Heart left ventricle (tissue), 13 donors: ENCODE measurements around the gene BLACAT1.

Source experiments
- POLR2A ChIP-seq, 2 donors: fragments of 450-650 bp; IDR thresholded peaks; one replicate each; pipeline ENCODE4 v1.6.1; 2017; ENCODE audit warnings: antibody characterized with exemption in 2 of 2, mild to moderate bottlenecking in 2 of 2, moderate library complexity in 2 of 2
- TF ChIP-seq, protein P1 (sequence below), 12 donors: fragments of 200-600 bp; sonication (generic) in 4 of 12; IDR thresholded peaks; one replicate each; pipeline versions ENCODE4 v1.5.0 to v1.8.0; 2018 to 2022; ENCODE audit warnings: antibody characterized with exemption in 12 of 12, mild to moderate bottlenecking in 5 of 12
- donor health status: ischemic (EF 13 %, LVEDD 7.1; RV severe dilation, severe dysfunction).
- donor health status: DM: no; HTN: yes; CAD: no.
- donor health status: DM: no; HTN: no; CAD: no.
- donor health status: ischemic (EF 25% LVEDD 6.9; RV normal size, moderate dysfunction).
- donor health status: ischemic (EF 25% LVEDD 5.7; RV mildly dilated, moderate dysfunction).
- donor health status: ischemic (EF 35%, LVEDD 5.7; RV mildly dilated, moderate dysfunction).
- donor health status: nonischemic (EF 11% LVEDD 7.7; RV severe dilation, severe dysfunction).
- donor health status: DM: yes; HTN: yes; CAD: no.
- donor health status: PGD.
- donor health status: ischemic (EF 29% LVEDD 5.4; RV normal size, mild dysfunction).
- donor health status: nonischemic (EF 23%, LVEDD 6.1; RV moderate dilation, normal function).

DNA sequence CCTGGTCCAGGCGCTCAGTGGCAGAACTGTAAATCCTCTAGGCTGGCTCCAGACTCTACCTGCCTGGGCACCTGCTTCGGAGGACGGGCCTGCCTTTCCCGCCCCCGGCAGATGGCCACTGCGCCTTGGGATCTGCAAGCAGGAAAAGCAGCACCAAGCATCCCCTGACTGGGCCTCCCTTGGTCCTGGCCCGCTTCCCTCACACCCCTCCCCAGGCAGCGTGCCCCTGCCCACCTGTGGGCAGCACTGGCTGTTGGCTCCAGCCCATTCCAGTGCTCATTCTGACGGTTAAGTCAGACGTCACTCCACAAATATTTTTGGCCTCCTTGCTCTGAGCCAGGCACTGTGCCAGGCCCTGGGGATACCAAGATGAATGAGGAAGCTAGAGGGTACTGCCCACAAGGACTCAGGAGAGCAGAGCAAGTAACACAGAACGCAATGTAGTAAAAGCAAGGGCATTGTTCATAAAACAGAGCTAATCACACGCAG, 22.0 kb upstream of the BLACAT1 start:
- TF ChIP-seq, protein P1, sequence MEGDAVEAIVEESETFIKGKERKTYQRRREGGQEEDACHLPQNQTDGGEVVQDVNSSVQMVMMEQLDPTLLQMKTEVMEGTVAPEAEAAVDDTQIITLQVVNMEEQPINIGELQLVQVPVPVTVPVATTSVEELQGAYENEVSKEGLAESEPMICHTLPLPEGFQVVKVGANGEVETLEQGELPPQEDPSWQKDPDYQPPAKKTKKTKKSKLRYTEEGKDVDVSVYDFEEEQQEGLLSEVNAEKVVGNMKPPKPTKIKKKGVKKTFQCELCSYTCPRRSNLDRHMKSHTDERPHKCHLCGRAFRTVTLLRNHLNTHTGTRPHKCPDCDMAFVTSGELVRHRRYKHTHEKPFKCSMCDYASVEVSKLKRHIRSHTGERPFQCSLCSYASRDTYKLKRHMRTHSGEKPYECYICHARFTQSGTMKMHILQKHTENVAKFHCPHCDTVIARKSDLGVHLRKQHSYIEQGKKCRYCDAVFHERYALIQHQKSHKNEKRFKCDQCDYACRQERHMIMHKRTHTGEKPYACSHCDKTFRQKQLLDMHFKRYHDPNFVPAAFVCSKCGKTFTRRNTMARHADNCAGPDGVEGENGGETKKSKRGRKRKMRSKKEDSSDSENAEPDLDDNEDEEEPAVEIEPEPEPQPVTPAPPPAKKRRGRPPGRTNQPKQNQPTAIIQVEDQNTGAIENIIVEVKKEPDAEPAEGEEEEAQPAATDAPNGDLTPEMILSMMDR (IDR thresholded peaks at IDR 0.05), result no peak
- TF ChIP-seq POLR2A (IDR thresholded peaks at IDR 0.05), result no peak
